Activated CD8-positive, alpha-beta memory T cell treated with anti-CD3 and anti-CD28 coated beads for 24 hours (primary cell): ENCODE measurements around the gene LRSAM1.

ENCODE experiments used
- DNase-seq: peaks from one replicate; pipeline ENCODE4 v3.0.0-alpha.2; 2020

The LRSAM1 gene

DNA sequence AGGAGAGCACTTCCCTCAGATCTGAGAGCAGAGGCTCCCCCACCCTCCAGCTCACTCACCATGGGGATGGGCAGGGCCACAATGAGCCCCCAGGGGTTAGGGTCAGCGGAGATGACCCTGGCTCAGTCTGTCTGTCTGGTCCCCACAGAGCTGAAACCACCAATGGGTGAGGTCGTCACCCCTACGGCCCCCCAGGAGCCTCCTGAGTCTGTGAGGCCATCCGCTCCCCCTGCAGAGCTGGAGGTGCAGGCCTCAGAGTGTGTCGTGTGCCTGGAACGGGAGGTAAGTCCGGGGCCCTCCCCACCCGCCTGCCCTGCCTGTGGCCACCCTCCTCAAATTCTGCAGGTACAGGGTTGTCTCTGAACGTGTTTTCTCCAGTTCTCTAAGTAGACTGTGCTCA lies 49.6 kb downstream of the LRSAM1 start:
- DNase-seq, result no peak

DNA sequence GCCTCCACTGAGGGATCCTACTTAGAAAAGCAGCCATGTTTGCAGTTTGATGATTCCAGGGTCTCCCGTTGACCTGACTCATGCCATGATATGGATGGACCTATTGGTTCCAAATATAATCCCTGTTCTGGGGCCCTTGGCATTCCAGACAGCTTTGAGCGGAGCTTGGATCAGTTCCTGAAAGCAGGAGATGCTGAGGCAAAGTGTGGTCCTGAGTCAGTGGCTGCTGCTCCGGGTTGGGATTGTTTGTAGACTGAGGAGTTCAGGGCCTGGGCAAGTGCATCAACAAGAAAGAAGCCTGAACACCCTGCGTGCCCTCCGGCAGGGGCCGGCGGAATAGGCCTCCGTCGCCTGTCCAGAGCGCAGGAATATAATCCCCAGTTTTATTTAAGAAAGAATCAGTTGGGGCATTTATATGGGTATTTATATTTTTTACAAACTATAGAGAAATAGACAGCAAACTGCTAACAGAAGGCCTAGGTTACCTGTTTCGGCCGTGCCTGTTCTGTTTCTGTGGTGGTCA lies 50.6 kb downstream of the LRSAM1 start:
- no peak for DNase-seq

DNA sequence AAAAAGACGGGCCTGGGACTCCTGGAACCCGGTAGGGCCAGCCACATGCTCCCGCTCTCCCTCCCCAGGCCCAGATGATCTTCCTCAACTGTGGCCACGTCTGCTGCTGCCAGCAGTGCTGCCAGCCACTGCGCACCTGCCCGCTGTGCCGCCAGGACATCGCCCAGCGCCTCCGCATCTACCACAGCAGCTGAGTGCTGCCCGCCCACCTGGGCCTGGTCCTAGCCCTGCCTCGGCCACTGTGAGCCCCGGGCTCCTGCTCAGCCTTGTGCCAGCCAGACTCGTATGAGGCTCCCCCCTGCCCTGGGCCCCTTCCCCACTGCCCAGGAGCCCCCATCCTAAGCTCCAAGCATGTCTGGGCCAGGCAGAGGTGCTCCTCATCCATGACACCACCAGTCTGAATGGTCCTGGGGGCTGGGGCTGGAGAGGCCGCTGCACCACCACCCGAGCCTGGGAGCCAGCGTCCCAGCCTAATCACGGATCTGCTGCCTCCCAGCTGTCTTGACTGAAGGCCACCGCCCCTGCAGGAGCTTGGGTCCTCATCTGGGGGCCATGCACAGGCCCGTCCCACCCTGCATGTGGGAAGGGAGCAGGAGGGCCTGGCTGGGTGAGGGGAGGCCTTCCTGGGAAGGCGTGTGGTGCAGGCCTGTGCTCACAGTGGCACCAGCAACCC lies 51.5 kb downstream of the LRSAM1 start:
- no peak for DNase-seq

DNA sequence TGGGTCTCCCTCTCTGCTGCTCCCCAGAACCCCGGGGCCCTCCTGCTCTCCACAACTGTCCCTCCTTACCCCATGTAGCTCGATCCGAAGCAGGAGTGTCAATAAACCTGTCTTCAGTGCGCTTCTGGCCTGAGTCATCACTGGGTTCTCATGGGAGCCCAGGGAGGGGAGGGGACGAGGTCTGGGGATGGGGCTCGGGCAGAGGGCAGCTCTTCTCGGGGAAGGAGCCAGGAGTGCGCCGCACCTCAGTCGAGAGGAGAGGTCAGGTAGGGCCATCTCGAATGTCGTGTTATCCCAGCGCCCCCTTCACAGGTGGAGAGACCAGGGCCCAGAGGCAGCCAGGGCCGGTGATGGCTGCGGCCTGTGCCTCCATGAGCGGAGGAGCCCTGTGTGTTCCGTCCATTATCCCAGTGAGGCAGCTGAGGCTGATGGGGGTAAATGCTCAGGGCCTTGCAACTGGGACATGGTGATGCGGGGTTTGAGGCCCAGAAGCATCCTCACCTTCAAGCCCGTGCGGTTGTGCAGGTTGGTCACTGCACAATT lies 52.1 kb downstream of the LRSAM1 start:
- DNase-seq, result no peak

DNA sequence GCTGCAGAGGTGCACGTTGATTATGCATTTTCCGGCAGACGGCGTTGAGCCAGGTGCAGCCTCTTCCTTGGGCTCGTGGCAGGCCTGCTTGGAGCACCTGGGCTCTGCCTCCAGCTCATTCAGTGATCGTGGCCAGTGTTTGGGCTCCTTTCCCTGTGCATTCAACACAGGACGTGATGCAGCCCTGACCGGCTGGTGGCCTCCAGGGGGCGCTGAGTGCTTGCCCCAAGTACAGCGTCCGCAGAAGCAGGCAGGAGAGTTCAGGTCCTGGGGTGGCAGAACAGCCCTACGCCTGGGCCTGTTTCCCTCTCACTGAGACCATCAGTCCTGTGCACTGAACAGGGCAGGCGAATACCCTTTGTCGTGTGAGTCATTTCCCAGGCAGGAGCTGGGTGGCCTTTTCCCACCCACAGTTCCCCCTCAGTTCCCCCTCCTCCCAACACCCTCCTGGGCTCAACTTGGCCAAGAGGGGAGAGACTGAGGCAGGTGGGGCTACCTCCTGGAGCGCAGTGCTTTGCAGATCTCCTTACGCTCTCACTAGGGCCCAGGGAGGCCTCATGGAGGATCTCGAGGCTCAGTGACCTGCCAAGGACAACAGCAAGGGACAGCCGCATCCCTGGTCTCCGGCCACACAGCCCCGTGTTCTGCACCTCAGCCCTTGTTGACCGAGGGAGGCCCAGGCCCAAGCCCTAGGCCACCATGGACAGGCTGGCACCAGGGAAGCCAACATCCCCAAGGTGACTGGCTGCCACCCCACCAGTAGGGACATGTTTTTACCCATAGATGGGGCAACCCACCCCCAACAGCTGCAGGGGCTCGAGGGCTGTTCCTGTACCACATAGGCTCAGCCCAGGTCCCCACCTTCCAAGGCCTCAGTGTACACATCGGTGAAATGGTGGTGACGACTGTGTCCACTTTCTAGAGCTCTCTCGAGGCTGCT lies 52.9 kb downstream of the LRSAM1 start:
- DNase-seq, result peak; percentile 91

DNA sequence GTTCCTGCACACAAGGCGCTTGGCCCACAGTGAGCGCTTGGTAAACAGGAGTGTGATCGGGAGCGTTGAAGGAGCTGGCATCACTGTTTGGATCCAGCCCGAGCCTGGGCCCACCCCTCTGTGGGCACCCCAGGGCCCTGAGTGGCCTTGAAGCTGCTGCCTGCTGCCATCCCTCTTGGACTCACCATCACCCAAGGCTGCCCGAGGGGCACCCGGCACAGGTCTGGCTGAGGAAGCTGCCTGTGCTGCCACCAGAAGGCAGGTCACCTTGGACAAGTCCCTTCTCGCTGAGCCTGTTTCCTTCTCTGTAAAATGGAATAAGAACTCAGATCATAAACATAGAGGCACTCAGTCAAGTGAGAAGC lies 53.6 kb downstream of the LRSAM1 start:
- no peak for DNase-seq

DNA sequence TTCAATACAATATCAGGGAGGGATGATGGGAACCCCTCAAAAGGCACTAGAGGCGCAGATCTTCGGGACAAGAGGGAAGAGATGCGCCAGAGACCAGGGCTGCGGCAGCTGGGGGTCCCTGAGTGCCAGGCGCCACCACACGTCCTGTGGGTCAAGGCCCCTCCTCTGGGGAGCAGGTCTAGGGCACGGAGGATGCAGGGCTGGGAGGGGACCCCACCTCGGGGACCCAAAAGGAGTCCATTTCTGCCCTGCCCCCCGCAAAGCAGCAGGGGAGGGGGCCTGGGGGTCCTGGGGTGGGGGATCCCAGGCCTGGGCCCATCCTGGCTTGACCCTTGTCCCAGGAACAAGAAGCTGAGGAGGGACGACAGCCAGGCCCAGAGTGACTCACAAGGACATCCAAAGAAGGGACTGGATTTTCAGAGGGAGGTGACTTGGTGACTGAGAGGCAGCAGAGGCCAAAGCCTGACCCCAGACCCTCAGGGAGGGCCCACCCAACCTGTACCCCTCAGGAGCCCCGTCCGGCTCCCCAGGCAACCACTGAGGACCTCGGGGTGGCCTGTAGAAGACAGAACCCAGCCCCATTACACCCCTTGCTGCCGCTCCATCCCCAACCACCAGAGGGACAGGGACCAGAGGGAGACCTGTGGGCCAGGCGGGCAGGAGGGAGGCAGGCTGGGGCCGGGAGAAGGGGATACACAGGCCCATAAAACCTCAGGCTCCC lies 54.2 kb downstream of the LRSAM1 start:
- DNase-seq, result peak; percentile 65

DNA sequence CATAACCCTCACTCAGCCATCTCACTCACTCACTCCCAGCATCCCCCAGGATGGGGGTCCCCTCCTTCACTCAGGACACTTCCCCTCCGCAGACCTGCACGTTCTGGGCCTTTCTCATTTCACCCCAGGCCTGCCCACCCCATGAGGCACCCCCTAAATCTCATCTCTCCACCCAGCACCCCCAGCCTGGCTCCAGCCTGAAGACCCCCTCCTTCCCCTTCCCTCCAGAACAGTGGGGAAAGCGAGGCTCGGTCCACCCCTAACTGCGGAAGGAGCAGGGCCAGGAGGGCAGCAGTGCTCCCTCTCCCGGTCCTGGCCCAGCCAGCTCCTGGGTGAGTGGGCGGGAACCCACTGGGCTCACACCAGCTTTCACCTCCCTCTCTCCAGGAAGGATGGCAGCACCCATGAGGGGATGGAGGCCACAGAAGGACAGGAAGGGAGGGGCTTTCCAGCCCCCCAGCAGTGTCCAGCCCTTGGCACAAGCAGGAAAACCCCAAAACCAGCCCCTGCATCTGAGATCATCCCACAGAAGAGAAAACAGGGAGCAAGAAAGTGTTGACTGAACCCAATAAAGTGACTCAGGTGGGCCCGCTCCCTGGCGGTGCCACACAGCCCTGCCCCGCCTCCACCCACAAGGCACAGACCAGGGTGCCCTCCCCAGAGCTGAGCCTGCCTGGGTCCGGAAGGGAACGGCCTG lies 55.0 kb downstream of the LRSAM1 start:
- DNase-seq, result no peak

DNA sequence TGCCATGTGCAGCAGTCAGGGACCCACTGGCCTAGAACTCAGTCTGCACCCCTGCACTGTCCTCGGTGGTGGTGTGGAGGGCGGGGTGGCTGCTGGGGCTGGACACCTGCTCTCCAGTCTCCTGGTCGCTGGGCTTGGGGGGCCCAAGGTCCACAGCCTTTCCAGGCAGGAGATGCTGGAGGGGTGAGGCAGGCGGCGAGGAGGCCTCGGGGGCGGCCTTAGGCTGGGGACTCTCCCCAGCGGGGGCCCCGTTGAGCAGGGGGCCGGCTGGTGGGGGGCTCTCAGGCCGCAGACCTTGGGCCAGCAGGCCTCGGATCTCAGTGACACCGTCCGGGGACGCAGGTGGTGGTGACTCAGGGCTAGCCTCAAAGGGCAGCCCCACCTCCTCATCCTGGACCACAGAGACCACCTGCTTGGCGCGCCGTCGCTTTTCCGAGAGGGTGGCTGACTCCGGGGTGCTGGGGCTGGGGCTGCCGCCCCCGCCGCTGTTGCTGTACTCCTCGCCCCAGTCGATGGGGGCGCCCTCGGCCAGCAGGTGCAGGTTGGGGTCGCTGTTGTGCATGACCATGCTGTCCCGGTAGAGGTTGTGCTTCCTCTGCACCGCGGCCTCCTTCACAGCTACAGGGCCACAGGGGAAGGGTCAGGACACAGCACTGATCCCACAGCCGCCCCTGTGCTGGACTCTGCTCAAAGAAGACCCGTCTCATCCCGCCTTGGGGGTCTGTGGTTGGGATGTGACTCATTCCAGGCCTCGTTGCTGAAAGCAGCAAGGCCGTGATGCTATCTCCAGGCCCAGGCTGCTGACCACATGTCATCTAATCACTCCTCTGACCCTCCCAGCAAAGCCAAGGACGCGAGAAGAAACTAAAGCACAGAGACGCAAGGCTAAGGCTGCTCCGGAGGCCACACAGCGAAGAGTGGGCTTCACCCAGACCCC lies 55.8 kb downstream of the LRSAM1 start:
- no peak for DNase-seq

DNA sequence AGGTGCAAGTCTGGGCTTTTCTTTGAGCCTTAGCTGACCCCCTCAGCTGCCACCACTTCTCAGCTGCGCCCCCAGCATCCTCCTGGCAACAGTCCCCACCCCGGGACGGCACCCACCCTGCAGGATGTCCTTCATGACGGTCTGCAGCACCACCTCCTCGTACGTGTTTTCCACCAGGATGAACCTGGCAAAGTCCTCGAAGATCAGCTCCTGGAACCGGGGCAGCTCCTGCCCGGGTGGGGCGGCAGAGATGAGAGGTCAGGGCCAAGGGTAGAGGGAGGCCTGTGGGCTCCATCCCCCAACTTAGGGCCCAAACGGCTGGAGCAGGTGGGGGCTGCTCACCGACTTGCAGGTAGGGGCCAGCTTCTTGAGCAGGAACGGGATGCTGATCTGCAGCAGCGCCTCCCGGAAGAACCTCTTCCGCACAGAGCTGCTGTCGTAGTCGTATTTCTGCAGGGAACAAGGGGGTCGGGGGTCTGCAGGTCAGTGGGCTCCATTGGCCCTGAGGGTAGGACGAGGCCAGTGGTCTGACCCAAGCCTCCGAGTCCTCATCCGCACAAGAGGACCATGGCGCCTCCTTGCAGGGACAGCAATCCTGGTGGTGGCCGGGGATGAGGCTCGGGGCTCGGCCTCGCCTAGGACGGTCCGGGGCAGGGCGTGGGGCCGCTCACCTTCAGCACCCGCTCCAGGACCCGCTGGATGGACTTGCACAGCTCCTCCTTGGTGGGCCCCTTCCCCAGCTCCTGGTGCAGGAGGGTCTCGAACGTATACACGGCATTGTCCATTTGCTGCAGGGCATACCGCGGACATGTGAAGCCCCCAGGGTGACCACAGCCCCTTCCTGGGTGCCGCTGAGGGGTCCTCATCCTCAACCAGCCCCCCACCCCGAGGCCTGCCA lies 56.7 kb downstream of the LRSAM1 start:
- no peak for DNase-seq

DNA sequence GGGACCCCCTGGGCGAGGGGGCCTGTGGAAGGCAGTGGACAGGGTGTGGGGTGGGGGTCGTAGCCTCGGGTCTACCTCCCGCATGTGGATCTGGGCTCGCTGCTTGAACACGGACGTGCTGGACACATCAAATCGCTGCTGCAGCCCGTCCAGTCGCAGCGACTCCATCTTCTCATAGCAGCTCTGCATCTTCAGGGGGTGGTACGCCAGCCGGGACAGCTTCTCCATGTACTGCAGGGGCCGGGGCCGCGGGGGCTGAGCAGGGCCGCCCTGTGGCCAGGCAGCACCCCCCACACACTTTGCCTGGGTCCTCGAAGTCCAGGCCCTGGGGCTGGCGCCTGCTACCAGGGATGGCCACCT lies 57.6 kb downstream of the LRSAM1 start:
- DNase-seq, result no peak

DNA sequence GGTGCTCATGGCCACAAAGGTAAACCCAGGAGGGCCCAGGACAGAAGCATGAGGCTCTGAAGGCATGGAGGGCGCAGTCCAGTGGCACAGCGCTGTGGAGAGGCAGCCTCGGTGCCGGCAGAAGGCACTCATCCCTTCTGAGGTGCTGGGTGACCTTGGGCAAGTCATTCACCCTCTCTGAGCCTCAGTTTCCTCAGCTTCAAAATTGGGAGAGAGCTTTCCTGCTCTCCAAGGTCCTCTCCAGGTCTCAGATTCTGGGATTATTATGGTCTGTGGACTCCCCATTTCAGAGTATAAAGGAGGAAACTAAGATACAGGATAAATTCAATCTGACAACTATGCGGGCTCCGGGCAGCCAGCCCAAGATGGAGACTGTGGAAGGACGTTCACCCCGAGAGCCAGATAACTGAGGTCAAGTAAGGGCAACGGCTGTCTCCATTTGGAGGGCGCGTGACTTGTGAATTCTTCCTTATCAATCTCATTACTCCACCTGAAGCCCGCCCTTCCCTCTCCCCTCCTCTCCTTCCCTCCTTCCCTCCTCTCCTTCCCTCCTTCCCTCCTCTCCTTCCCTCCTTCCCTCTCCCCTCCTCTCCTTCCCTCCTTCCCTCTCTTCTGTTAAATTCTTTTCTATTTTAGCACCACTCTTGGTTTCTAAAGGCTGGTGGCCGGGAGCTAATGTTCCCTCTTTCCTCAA lies 58.1 kb downstream of the LRSAM1 start:
- no peak for DNase-seq

DNA sequence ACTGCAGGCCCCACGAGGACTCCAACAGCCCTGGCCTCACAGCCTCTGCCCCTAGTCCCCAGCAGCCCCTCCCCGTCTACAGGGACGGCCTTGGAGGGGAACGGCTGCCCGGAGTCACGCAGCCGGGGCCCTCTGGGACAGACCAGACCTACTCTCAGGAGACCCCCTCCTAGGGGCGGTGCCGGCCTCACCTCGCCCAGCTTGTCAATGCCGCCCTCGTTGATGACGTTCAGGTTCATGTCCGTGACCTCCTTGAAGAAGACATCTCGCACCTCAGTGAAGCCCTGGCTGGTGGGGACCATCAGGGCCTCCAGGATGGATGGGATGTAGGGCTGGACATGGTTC lies 58.6 kb downstream of the LRSAM1 start:
- no peak for DNase-seq

DNA sequence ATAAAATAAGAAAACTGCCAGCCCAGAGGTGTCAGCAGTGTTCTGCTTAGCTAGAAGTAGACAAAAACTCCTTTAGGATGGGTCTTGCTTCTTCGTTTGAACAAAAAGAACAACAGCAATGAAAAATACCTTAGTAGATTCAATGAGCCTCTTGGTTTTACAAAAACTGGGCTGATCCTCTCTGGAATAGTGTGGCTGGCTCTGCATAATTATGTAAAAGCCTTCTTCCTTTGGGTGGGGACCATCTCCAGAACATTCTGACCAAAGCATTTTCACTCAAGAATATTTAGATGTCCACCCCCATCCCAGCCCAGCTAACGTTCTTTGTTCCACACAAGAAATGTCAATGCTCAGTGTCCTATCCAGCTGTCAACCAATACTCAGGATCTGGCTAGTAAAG lies 63.2 kb downstream of the LRSAM1 start:
- no peak for DNase-seq

DNA sequence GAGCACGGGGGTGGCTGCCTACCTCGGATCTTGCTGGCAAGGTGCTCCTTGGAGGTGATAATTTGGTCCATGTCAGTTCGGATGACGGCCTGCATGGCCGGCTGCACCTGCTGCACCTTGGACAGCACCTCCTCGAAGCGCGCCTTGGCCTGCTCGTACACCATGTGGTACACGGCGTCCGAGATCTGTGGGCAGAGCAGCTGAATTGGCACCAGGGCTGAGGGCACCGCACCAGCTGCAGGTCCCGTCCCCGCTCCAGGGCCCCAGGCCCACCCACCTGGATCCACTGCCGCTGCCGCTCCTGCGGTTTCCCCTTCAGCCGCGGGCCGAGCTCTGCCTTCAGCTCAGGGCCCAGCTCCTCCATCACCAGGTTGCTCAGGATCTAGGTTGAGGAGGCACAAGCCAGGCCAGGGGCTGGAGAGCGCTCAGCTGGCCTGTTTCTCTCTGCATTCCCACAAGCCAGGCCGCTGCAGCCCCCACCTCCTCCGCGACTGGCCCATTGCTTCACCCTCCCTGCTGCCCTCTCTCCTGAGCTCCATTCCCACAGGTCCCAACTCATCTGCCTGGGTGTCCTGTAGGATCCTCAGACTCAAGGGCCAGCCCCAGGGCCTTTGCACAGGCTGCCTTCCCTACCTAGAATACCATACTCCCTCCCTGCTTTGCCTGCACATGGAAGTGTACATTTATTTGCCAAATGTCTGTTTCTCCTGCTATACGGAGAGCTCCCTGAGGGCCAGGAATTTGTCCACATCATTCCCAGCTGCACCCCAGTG lies 65.7 kb downstream of the LRSAM1 start:
- DNase-seq, result no peak

DNA sequence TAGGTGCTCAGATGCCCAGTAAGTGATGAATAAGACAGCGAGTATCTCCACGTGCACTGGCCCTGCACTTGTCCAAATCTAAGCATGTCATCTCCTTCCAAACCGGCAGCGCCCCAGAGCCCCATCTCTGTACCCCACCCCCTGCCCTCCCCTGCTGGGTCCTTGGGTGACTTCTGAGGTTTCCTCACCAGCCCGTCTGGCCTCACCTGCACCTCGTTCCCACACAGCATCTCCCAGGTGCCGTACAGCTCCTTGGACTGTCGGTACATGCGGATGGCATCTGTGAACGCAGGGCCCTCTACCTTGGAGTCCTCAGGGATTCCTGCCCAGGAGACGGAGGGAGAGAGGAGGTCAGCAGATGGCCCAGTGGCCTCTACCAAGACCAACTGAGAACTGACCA lies 66.3 kb downstream of the LRSAM1 start:
- DNase-seq, result no peak

DNA sequence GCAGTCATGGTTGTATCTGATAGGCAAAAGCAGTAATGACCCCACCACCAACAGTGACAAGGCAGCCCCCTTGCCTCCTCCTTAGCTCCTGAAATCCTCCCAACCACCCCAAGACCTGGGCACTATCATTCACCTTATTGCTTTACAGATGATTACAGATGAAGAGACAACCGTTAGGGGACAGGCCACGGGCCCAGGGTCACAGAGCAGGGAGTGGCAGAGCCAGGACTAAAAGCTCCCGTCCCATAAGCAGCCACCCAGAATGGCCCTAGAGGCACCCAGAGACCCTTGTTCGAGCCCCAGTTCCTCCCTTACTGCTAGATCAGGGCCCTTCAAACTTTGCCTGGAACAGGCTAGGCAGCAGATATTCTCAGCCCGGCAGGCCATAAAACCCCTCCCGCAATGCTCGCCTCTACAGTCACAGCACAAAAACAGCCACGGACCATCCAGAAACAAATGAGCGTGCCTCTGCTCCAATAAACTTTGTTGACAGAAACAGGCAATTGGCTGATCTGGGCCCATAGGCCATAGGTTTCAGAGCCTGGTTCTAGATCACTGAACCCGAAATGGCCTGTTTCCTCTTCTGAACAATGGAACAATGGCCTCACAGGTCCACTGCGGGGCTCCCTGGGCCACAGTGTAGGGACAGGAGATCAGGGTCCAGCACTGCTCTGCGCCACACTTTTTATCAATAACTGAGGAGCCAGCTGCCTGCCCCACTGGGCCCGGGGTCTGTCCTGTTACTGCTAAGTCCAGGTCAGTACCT lies 67.0 kb downstream of the LRSAM1 start:
- DNase-seq, result no peak
